HG02884 (cell line): ENCODE results near the gene SCN3B.

Experiments used
- ATAC-seq: cut with Tn5 transposase; IDR thresholded peaks from one replicate; pipeline ENCODE4 v1.9.1; 2021; ENCODE audit warnings: mild to moderate bottlenecking, moderate library complexity; ENCODE audit not compliant: unreplicated experiment

SCN3B gene

GRCh38 chr11:123654566-123655081 is at the start of gene SCN3B:
SCN3B (minus strand) TSS chr11:123654624; CDS start chr11:123653801, 823 bp downstream.
- ATAC-seq, result no peak

- no peak for ATAC-seq
Observed at GRCh38 chr11:123702696-123703095, 48.3 kb upstream of the SCN3B start.

- peak; percentile 82 for ATAC-seq
Observed at GRCh38 chr11:123702139-123702538, 47.7 kb upstream of the SCN3B start.

- no peak for ATAC-seq
Observed at GRCh38 chr11:123700772-123701171, 46.3 kb upstream of the SCN3B start.

- no peak for ATAC-seq
Observed at GRCh38 chr11:123698546-123699127, 44.2 kb upstream of the SCN3B start.

GRCh38 chr11:123696183-123696582 is 41.8 kb upstream of the SCN3B start:
- no peak for ATAC-seq

GRCh38 chr11:123695231-123695630 is 40.8 kb upstream of the SCN3B start:
- no peak for ATAC-seq

- no peak for ATAC-seq
Observed at GRCh38 chr11:123694551-123694950, 40.1 kb upstream of the SCN3B start.

- ATAC-seq, result no peak
Observed at GRCh38 chr11:123692961-123693360, 38.5 kb upstream of the SCN3B start.

GRCh38 chr11:123690485-123690884 is 36.1 kb upstream of the SCN3B start:
- ATAC-seq, result no peak

- ATAC-seq, result no peak
Observed at GRCh38 chr11:123684601-123685000, 30.2 kb upstream of the SCN3B start.

GRCh38 chr11:123683428-123684170 is 29.2 kb upstream of the SCN3B start:
- ATAC-seq, result no peak

- no peak for ATAC-seq
Observed at GRCh38 chr11:123682696-123683410, 28.4 kb upstream of the SCN3B start.

- ATAC-seq, result no peak
Observed at GRCh38 chr11:123681030-123681429, 26.6 kb upstream of the SCN3B start.

- ATAC-seq, result no peak
Observed at GRCh38 chr11:123678246-123678645, 23.8 kb upstream of the SCN3B start.

GRCh38 chr11:123677510-123677909 is 23.1 kb upstream of the SCN3B start:
- no peak for ATAC-seq

GRCh38 chr11:123674297-123674696 is 19.9 kb upstream of the SCN3B start:
- ATAC-seq, result no peak

GRCh38 chr11:123672568-123672967 is 18.1 kb upstream of the SCN3B start:
- no peak for ATAC-seq

- ATAC-seq, result no peak
Observed at GRCh38 chr11:123671534-123671933, 17.1 kb upstream of the SCN3B start.

- no peak for ATAC-seq
Observed at GRCh38 chr11:123670081-123670480, 15.7 kb upstream of the SCN3B start.

GRCh38 chr11:123665306-123665705 is 10.9 kb upstream of the SCN3B start:
- no peak for ATAC-seq

GRCh38 chr11:123659965-123660364 is 5.5 kb upstream of the SCN3B start:
- ATAC-seq, result peak; percentile 82
